ENCODE data around the gene RAB11A. TPM values are rescaled to one million over a fixed set of nuclear protein-coding genes. Genes with fewer than 3 reads are reported as not detected.

RAB11A gene
- total RNA-seq, 2 donors from 2014 or later, result 111 to 149 TPM

DNA sequence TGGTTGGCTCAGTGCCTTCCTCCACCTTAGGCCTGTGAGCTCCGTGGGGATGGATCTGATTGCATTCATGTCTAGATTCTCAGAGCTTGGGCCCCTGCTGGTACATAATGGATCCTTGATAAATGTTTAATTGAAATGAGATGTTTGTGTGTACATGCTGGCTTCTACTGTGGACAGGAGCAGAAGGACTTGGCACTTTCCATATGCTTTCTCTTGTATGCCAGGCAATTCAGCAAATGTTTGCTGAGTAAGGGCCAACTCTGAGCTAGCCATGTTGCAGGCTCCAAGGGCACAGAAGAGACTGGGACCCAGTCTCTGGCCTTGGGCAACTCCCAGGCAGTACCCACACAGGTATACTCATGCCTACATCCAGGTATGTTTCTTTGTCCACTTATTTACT lies 67.0 kb downstream of the RAB11A start:
- Histone ChIP-seq H3K27ac (no peak overlapping the region), H3K27me3 (replicated peaks; ENCODE audit: insufficient read depth) (no peaks in the 10 kb centered on the region), H3K9me3 (no peaks in the 10 kb centered on the region), H3K36me3 (no peaks in the 10 kb centered on the region), H3K4me1 (ENCODE audit: control insufficient read depth in 1 of 2, low read depth in 2 of 2) (no peaks in the 10 kb centered on the region), H3K4me3 (no peak overlapping the region)
- ATAC-seq (ENCODE audit: insufficient number of reproducible peaks, low FRiP score, low read depth), result no peak
- TF ChIP-seq, protein P1, sequence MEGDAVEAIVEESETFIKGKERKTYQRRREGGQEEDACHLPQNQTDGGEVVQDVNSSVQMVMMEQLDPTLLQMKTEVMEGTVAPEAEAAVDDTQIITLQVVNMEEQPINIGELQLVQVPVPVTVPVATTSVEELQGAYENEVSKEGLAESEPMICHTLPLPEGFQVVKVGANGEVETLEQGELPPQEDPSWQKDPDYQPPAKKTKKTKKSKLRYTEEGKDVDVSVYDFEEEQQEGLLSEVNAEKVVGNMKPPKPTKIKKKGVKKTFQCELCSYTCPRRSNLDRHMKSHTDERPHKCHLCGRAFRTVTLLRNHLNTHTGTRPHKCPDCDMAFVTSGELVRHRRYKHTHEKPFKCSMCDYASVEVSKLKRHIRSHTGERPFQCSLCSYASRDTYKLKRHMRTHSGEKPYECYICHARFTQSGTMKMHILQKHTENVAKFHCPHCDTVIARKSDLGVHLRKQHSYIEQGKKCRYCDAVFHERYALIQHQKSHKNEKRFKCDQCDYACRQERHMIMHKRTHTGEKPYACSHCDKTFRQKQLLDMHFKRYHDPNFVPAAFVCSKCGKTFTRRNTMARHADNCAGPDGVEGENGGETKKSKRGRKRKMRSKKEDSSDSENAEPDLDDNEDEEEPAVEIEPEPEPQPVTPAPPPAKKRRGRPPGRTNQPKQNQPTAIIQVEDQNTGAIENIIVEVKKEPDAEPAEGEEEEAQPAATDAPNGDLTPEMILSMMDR (IDR thresholded peaks at IDR 0.05), result no peak
- no peak for DNase-seq (ENCODE audit: low spot score)

DNA sequence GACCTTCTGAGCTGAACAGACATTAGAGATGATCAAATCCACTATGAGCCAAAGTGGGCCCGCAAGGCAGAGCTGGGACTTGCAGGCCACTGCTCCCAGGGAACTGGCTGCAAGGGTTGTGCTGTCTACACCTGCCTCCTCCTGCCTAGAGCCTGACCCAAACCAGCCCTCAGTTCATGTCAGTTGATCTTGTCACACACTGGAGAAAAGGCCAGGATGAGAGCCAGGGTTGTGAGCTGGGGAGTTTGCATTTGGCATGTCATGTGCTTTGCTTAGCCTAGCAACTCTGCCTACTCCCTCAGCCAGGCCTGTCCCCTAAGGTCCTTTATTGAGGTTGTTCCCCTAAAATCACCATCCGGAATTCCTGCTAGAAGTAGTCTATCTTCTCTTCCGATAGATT lies 67.8 kb downstream of the RAB11A start:
- Histone ChIP-seq H3K36me3 (no peaks in the 10 kb centered on the region), H3K27ac (no peak overlapping the region), H3K27me3 (replicated peaks; ENCODE audit: insufficient read depth) (no peaks in the 10 kb centered on the region), H3K4me3 (no peak overlapping the region), H3K9me3 (no peaks in the 10 kb centered on the region), H3K4me1 (ENCODE audit: control insufficient read depth in 1 of 2, low read depth in 2 of 2) (no peaks in the 10 kb centered on the region)
- DNase-seq (ENCODE audit: low spot score) (no peak), ATAC-seq (ENCODE audit: insufficient number of reproducible peaks, low FRiP score, low read depth) (no peak)
- TF ChIP-seq, protein P1 (IDR thresholded peaks at IDR 0.05), result no peak

DNA sequence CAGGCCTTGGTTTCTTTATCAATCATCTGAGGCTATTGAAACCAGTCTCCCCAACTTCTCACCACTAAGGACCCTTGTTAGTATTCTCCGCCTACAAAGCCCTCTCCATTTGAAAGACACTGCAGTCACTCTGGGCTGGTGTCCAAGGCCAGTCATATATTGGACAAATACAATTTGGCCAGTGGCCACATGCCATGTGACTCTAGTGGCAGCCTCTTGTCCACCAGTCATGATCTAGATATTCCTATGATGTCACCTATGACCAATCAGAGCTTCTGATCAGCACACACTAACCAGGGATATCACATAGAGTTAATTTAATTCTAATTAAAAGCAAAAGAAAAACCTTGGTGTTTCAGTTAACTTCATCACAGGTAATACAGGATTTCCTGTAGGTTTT lies 68.2 kb downstream of the RAB11A start:
- no peaks in the 10 kb centered on the region for H3K27me3 ChIP-seq (replicated peaks; ENCODE audit: insufficient read depth)
- no peaks in the 10 kb centered on the region for H3K4me1 ChIP-seq (ENCODE audit: control insufficient read depth in 1 of 2, low read depth in 2 of 2)
- TF ChIP-seq, protein P1 (IDR thresholded peaks at IDR 0.05), result no peak
- ATAC-seq (ENCODE audit: insufficient number of reproducible peaks, low FRiP score, low read depth) (no peak), DNase-seq (ENCODE audit: low spot score) (no peak)
- no peaks in the 10 kb centered on the region for H3K9me3 ChIP-seq
- H3K27ac ChIP-seq, result no peak overlapping the region
- H3K36me3 ChIP-seq, result no peaks in the 10 kb centered on the region
- H3K4me3 ChIP-seq, result no peak overlapping the region

DNA sequence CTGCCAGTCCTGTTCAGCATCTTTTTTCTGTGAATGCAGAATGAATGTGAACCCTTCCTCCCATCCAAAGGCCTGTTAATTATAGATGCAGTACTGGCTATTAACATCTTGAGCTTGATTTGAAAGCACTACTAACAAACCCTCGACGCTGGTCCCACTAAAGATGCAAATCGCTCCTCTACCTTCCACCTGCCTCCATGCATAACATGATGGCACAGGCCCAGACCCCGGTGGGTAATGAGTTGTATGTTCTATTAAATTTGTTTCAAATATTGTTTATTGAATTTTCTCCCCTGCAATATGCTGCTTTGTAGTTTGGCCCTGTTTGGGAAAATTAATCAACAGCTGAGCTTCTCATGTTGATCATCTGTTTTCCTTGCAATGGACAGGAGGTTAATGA lies 69.3 kb downstream of the RAB11A start:
- TF ChIP-seq, protein P1 (IDR thresholded peaks at IDR 0.05), result no peak
- no peaks in the 10 kb centered on the region for H3K27me3 ChIP-seq (replicated peaks; ENCODE audit: insufficient read depth)

DNA sequence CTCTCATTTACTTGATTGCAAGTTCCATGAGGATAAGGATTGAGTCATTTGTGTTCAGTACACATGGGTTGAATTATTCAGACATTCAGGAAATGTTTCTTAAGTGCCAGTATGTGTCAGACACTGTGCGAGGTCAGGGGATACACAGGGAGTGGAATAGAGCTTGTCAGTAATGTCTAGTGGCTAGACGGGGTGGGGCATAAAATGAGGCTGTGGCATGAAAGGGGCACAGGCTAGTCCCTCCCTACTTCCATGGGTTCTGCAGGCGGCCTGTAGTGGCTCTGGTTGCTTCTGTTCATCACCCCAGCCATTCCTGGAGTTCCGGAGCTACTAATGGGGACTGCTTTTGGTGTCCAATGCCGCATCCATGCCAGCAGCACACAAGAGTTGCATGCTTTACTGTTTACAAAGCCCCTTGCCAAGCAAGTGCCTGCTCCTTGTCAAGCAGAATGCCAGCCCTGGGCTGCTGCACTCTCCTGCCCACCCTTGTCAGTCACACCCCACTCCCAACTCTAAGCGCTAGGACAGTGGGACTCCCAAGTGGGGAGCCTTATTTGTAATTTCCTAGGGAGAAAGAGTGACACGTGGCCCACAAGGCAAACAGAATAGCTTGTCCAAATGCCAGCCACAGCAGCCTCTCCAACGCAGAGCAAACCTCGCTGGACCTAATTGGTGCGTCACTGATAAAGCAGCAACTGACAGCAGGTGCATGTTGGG lies 70.8 kb downstream of the RAB11A start:
- DNase-seq (ENCODE audit: low spot score) (no peak), ATAC-seq (ENCODE audit: insufficient number of reproducible peaks, low FRiP score, low read depth) (no peak)
- H3K9me3 ChIP-seq, result no peaks in the 10 kb centered on the region
- no peak overlapping the region for H3K27ac ChIP-seq
- H3K4me1 ChIP-seq (ENCODE audit: control insufficient read depth in 1 of 2, low read depth in 2 of 2), result no peaks in the 10 kb centered on the region
- H3K4me3 ChIP-seq, result no peak overlapping the region
- H3K27me3 ChIP-seq (replicated peaks; ENCODE audit: insufficient read depth), result no peaks in the 10 kb centered on the region
- TF ChIP-seq, protein P1 (IDR thresholded peaks at IDR 0.05), result no peak
- H3K36me3 ChIP-seq, result no peaks in the 10 kb centered on the region

More for the DNA sequence above, 69.3 kb downstream of the RAB11A start:
- H3K27ac ChIP-seq, result no peak overlapping the region
- no peaks in the 10 kb centered on the region for H3K9me3 ChIP-seq
- no peak overlapping the region for H3K4me3 ChIP-seq
- ATAC-seq (ENCODE audit: insufficient number of reproducible peaks, low FRiP score, low read depth), result no peak
- no peaks in the 10 kb centered on the region for H3K36me3 ChIP-seq
- no peaks in the 10 kb centered on the region for H3K4me1 ChIP-seq (ENCODE audit: control insufficient read depth in 1 of 2, low read depth in 2 of 2)
- no peak for DNase-seq (ENCODE audit: low spot score)
